Right lung (tissue), 5 donors: ENCODE measurements around the gene ICE1. TPM values are rescaled to one million over a fixed set of nuclear protein-coding genes. Genes with fewer than 3 reads are reported as not detected.
"Not testable (repeated sequence)": the region's sequence is repeated elsewhere in the genome, so short reads cannot be mapped to it uniquely, and the experiment has no call there.

ENCODE experiments used
- DNase-seq, 2 donors: peaks; one replicate each; pipeline ENCODE4 v3.0.0-alpha.2; 2013
- polyA plus RNA-seq, 5 donors: library from polyadenylated mRNA; unstranded; fragments of 120-200 nt; gene quantifications; one replicate each; pipeline versions ENCODE4 v1.2.1 to v1.2.3, GENCODE V29; 2013; ENCODE audit warnings: inconsistent platforms in 1 of 5, low replicate concordance in 1 of 5; ENCODE audit not compliant: insufficient read length in 5 of 5, insufficient read depth in 1 of 5

Gene ICE1
- polyA plus RNA-seq, 5 donors, result 19.9 to 35.5 (median 30.1) TPM

GRCh38 chr5:5437227-5438172, 15.0 kb downstream of the ICE1 start:
- no peak for DNase-seq

GRCh38 chr5:5451863-5452262, 29.4 kb downstream of the ICE1 start:
- no peak for DNase-seq

DNA sequence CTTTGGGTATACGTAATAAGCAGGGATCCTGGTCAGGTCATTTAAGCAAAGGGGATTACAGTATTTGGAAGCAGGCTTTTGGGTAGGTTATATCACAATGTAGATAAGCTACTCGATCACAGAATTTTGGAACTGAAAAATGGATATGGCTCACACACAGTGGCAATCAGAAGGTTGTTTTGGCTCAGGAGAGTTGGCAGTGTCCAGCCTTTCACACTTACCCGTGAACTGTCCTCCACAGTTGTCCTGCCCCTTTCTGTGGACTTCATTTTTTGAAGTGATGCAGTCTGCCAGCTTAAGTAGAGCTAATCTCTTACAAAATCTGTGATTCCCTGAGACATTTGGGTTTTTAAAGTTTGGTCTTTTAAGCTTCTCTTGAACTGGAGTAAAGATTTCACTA, 30.7 kb downstream of the ICE1 start:
- DNase-seq, result no peak

DNA sequence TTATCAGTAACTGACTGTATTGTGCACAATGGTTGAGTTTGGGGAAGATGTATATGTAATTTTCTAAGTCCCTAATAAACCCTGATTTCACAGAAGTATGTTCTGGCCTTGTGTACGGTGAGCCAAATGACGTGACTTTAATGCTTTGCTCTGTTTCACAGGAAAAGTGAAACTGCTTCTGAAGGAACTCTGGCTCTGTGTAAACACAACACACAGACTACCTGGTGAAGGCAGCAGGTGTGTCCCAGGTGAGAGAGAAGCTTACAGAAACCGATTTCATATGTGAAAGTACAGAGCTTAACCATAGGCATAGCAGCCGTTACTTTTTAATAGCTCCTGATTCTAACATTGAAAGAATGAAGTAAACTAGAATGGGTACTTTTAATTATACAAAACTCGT, 31.9 kb downstream of the ICE1 start:
- no peak for DNase-seq

DNA sequence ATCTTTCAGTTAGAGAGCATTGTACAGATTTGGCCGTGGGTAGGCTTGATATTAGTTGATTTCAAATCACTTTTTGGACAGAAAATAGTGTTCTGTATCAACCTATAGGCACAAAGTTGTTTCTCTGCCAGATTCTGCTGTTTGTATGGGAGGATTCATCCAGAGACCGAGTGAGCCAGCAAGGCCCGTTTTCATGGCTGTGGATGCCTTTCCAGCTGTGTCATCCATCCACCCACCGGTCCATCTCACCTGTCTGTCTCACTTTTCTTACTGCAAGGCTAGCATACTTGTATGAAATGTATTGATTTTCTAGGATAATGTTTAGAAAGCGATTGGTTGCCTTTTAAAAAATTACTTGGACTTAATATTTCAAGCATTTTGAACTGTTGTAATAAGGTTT, 34.4 kb downstream of the ICE1 start:
- DNase-seq, result no peak

GRCh38 chr5:5460311-5460710, 37.8 kb downstream of the ICE1 start:
- no peak for DNase-seq

DNA sequence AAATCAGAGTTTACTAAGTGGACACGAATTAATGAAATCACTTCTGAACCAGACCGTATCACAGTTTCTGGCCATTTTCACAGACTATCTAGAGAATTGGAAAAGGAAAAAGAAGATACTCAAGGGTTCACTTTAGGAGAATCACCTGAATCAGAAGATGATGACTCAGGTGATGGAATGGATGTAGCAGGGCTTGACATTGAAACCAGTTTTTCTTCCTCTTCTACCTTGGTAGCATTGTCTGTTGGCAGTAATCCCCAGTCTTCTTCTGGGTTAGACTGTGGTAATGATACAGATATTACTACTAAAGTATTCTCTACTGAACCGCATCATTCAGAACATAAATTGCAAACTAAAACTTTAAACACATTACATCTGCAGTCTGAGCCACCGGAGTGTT, 38.5 kb downstream of the ICE1 start:
- DNase-seq, result no peak

DNA sequence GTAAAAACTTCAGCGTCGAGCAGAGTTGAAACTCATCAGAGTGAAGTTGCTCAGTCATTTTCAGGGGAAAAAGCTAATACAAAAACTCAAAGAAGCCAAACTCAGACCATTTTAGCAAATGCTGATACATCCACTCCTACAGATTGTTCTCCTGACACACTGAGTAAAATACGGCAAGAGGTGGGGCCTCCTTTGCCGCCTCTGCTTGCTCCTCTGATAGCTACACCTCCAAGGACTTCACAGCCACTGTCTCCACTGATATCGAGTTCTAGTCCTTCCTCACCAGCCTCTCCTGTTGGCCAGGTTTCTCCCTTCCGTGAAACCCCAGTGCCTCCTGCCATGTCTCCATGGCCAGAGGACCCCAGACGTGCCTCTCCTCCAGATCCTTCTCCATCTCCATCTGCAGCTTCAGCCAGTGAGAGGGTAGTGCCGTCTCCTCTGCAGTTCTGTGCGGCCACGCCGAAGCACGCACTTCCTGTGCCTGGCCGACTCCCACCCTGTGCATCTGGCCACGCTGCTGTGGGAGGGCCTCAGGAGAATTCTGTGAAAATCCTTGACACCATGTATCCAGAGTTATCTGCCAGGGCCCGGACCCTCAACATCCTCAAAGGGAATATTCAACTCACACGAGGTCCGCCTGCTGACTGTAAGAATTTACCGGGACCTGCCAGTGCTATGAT, 41.7 kb downstream of the ICE1 start:
- no peak for DNase-seq

DNA sequence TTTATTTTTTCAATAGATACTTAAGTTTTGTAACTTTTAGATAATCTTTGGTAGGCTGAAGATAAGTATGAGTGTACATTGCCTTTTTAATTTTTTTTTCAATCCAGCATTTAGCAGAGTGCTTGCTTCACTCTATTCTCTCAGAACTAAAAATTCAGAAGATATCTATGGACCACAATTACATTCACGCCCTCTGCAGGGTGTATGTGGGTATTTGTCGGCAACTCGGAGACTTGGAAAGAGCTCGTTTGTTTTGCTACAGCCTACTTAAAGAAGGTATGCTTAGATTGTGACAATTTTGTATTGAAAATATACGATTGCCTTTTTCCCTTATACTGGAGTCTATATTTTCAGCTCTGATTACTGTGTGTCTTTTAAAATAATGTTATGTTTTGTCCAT, 43.8 kb downstream of the ICE1 start:
- no peak for DNase-seq

DNA sequence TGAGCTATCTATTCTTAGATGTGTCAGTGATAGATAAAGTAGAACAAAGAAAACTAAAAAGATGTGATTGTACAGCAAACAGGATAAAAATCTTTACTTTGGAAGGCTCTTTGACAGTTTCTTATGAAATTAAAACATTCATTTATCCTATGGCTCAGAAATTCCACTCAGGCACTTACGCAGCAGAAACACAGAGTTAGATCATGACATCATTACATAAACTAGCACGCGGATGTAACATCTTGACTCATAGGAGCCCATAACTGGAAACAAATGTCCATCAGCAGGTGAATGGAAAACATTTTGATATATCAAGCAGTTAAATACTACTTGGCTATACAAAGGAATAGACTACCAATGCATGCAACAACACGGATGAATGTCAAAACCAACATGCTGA, 45.3 kb downstream of the ICE1 start:
- no peak for DNase-seq

- no peak for DNase-seq
Observed at GRCh38 chr5:5470933-5471332, 48.5 kb downstream of the ICE1 start.

DNA sequence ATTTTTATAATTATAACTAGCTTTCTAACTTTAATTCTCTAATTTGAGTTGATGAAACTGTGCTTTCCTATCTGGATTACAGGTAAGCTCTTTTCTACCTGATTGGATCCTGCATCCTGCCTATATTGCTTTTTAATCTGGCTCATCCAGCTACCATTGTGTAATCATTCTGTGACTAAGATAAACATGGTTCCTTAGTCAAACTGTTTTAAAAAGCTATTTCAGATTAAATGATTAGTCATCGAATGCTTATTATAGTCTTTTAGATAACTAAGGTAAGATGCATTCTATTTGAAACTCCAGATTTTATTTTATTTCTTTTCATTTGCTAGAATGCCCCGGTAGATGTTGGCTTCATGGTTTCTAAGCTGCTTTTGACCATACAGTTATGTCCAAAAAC, 50.7 kb downstream of the ICE1 start:
- no peak for DNase-seq

DNA sequence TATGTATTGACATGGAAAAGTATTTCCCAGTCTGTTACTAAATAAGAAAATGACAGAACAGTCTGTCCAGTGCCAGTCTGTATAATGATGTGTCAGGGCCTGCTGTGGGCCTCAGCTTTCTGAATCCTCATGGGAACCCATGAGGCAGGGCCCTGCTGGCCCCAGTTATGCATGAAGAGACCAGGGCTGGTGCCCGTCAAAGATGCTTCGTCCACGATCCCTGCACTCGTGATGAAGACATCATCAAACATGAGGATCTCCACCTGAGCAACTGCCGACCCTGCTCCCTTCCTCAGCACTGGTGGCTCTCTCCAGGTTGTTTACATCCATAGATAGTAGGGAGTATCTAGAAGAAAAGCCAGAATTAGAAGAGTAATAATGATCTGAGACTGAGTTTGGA, 52.5 kb downstream of the ICE1 start:
- no peak for DNase-seq

GRCh38 chr5:5475975-5476374, 53.5 kb downstream of the ICE1 start:
- no peak for DNase-seq

GRCh38 chr5:5479578-5479977, 57.1 kb downstream of the ICE1 start:
- DNase-seq, result not testable (repeated sequence)

- no peak for DNase-seq
Observed at GRCh38 chr5:5480481-5481111, 58.1 kb downstream of the ICE1 start.

- no peak for DNase-seq
Observed at GRCh38 chr5:5481206-5481605, 58.7 kb downstream of the ICE1 start.

DNA sequence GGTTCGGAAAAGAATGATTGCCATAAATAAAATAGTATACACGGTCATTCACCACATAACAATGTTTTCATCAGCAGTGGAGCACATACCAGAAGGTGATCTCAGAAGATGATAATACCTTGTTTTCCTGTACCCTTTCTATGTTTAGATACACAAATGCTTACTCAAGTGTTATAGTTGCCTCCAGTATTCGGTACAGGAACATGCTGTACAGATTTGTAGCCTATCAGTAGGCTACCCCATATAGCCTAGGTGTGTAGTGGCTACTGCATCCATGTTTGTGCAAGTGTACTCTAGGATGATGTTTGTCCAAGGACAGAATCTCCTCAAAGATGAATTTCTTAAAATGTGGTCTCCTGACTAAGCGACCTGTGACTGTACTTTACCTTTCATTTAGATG, 59.2 kb downstream of the ICE1 start:
- DNase-seq, result no peak

DNA sequence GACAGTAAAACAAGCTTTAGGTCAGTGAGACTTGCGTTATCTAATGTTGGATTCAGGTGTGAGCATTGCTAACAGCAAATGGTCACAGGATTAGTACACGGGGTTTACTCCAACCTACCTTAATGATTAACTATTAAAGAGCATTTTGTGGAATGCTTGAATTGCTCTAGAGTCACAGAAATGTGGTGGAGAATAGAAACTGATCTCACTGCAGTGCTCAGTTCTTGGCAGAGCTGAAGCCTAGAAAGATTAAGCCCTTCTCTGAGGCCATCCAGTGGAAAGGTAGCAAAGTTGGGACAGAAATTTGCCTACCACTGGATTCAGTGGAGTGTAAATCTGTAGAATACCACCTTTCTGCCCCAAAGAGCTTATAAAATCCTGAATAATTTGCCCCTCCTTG, 60.9 kb downstream of the ICE1 start:
- DNase-seq, result no peak

DNA sequence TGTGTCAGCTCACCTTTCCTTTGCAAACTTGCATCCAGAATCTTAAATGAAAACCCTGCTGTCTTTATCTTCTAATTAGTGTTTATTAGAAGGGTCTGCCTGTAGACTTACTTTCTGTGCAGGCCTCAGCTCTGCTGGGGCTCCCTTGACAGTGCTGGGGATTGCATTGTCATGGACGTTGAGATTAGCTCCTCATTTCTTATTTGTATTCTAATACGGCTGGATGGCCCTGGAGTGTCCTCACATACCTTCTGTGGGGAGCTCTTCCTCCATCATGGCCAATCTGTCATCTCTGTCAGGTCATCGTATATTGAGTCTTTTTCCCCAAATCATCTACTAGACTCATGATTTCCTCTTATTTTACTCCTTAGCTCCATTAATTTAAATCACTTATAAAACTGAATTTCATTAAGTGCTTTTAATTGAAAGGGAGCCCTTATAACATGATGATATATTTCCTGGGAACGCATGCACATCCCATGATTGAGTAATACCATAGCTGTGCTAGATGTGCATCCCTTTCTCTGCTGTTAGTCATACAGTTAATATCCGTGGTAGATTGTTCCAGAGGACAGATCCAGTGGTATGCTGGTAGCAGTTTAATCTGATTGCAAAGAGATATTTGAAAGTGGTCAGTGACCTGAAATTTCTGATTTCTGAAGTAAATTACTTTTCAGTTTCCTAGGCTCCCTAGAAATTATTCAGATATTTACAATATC, 61.6 kb downstream of the ICE1 start:
- no peak for DNase-seq

GRCh38 chr5:5486122-5486521, 63.6 kb downstream of the ICE1 start:
- DNase-seq, result no peak
